AG04449 (cell line): Measurements from ENCODE around the gene GABPB2.
A peak's percentile ranks its signal among the peaks of the same experiment; 100 is the strongest.

Source experiments
- CTCF ChIA-PET: fragments of 350-600 bp; formaldehyde crosslinking; extraction: SDS; loops from one replicate; lab custom pipeline; 2021; ENCODE audit warnings: antibody characterized with exemption; lab: Yijun Ruan, JAX
- POLR2A ChIA-PET: fragments of 400-600, 350-600 bp; formaldehyde crosslinking; extraction: SDS; loops from one replicate; lab custom pipeline; 2020; ENCODE audit warnings: antibody characterized with exemption, inconsistent platforms; lab: Yijun Ruan, JAX
- DNase-seq: peaks from one replicate; pipeline ENCODE4 v3.0.0-alpha.2; 2010; ENCODE audit warnings: low read depth, low spot score
- H3K4me3 ChIP-seq: 2 replicates; pipeline ENCODE4 v1.5.1; 2011; ENCODE audit warnings: low read depth, mild to moderate bottlenecking, control low read depth, low read length
- CTCF ChIP-seq: IDR thresholded peaks from one replicate; pipeline ENCODE4 v1.5.1; 2011; ENCODE audit warnings: mild to moderate bottlenecking, moderate library complexity, low read length, control low read depth, inconsistent platforms; ENCODE audit not compliant: insufficient read depth; ENCODE audit errors: missing control alignments

The GABPB2 gene

GRCh38 chr1:151055581-151055980 lies 15.0 kb upstream of the GABPB2 start:
- CTCF ChIA-PET, result interaction anchor here (1.0 to 1.1 kb wide), 2 partner anchors 12 to 31 kb away, joined by 3 read pairs; no protein-coding TSS in a partner anchor
- POLR2A ChIA-PET, result no interaction called here
- H3K4me3 ChIP-seq, result no peak overlapping the region
- no peak for TF ChIP-seq CTCF
- no peak for DNase-seq

GRCh38 chr1:151056149-151056548 lies 14.4 kb upstream of the GABPB2 start:
- DNase-seq, result no peak
- ChIA-PET CTCF (interaction anchor here (1.0 to 1.1 kb wide), 3 partner anchors 11 to 43 kb away, joined by 3 read pairs; no protein-coding TSS in a partner anchor), POLR2A (no interaction called here)
- H3K4me3 ChIP-seq, result no peak overlapping the region
- TF ChIP-seq CTCF, result no peak

GRCh38 chr1:151058692-151059091 lies 11.9 kb upstream of the GABPB2 start:
- peak overlapping the region; percentile 94 for H3K4me3 ChIP-seq
- TF ChIP-seq CTCF, result no peak
- ChIA-PET CTCF (interaction anchor here (0.6 to 4.9 kb wide), 7 partner anchors 8 to 193 kb away, joined by 3 to 26 read pairs (median 6); partner anchors contain the start of genes C1orf56 and GABPB2), POLR2A (interaction anchor here (6.5 kb wide), 1 partner anchor 10 kb away, joined by 56 read pairs; the partner anchor contains the start of gene C1orf56)
- no peak for DNase-seq

- CTCF ChIA-PET, result interaction anchor here (0.9 to 4.9 kb wide), 7 partner anchors 9 to 193 kb away, joined by 3 to 26 read pairs (median 6); partner anchors contain the start of genes C1orf56 and GABPB2
- peak; percentile 92 for TF ChIP-seq CTCF
- peak within 1 kb of the TSS; percentile 94 for H3K4me3 ChIP-seq
- DNase-seq, result peak; percentile 10
- POLR2A ChIA-PET, result interaction anchor here (0.8 to 6.5 kb wide), 2 partner anchors 10 to 11 kb away, joined by 3 to 56 read pairs; partner anchors contain the start of genes C1orf56 and GABPB2
These were observed 11.2 kb upstream of the GABPB2 start, which contains the start of gene CDC42SE1 for GRCh38 chr1:151059109-151060006. CDC42SE1 (minus strand) TSS chr1:151059622; CDS start chr1:151055730, 3,892 bp downstream.

- CTCF ChIA-PET, result interaction anchor here (0.6 to 4.9 kb wide), 9 partner anchors 10 to 95 kb away, joined by 3 to 31 read pairs (median 5); partner anchors contain the start of genes C1orf56 and GABPB2
- no peak for TF ChIP-seq CTCF
- peak; percentile 21 for DNase-seq
- peak within 1 kb of the TSS; percentile 94 for H3K4me3 ChIP-seq
- POLR2A ChIA-PET, result interaction anchor here (0.5 to 6.5 kb wide), 4 partner anchors 11 to 430 kb away, joined by 3 to 56 read pairs (median 4); partner anchors contain the start of genes C1orf56, ENSA and GABPB2
These were observed 10.4 kb upstream of the GABPB2 start, which contains the start of gene MLLT11 for GRCh38 chr1:151060007-151060656. MLLT11 (plus strand) TSS chr1:151060397; CDS start chr1:151067225, 6,828 bp downstream.
